KBM-7 (cell line): ENCODE measurements around the gene TMEM43.

Source experiments
- DNase-seq: peaks from one replicate; pipeline ENCODE4 v3.0.0-alpha.2; 2015
- in situ Hi-C: fragments of 300-500 bp; cut with MboI; formaldehyde crosslinking; loops from 2 replicates; pipeline ENCODE4 v1.14.3; 2020; ENCODE audit warnings: low sequenced_read_pairs, low pct_unique_long_range_greater_than_20kb, mixed read lengths

Gene TMEM43

DNA sequence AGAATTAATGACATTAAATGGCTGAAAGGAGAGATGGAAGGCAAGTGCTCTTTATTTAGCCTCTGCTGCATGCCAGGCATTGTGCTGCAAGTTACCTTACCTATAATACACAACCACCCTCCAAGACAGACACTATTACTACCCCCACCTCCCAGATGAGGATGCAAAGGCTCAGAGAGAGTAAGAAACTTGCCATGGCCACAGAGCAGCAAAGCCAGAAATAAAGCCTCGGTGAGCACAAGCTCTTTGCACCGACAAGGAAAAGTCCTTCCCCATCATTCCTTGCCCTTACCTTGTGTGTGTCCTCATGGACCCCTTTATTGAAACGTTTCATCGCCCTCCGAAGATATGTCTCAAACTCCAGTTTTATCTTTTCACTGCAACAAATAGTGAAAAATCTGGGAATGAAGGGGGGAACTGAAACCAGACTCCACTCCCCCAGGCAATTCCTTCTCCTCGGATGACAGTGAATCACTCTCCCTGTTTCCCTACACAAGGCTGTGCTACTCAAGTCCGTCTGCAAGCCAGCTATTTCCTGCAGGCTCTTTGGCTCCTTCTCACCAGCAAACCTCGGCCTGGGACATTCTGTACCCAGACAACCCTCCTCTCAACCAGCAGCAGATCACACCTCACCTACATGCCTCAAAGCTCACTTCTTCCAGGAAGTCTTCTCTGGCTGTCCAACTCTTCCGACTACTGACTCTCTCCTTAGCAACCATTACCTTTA is 42.2 kb downstream of the TMEM43 start:
- in situ Hi-C loops, result no loop called here
- no peak for DNase-seq

DNA sequence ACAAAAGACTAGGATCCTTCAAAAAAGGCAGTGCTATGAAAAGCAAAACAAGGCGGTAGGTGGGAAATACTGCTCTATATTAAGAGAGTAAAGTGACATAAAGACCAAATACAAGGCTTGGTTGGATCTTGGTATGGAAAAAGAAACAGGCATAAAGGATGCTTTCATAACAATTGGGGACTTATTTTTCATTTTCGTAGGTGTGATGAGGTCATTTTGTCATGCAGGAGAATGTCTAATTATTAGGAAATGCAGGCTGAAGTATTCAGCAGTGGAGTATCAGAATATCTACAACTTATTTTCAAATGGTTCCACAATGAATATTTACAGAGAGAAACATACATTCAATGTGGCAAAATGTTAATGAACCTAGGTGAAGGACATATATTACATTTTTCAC is 44.6 kb downstream of the TMEM43 start:
- no peak for DNase-seq
- in situ Hi-C loops, result no loop called here

DNA sequence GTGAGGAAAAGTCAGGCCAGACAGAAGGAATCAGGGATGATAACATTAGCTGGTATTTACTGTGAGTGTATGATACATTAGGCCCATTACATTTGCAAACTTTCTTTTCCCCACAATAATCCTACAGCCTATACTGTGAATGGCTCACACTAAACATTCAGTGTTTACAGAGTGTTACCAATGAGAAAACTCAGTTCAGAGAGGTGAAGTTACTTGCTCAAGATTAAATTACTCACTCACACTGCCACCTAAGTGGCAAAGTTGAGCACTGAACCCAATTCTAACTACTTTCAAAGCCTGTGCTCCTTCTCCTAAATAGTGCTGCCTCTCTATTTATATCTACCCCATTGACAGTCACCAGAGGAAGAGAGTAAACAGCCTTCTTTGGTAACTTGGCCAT is 45.0 kb downstream of the TMEM43 start:
- in situ Hi-C loops, result no loop called here
- DNase-seq, result no peak

DNA sequence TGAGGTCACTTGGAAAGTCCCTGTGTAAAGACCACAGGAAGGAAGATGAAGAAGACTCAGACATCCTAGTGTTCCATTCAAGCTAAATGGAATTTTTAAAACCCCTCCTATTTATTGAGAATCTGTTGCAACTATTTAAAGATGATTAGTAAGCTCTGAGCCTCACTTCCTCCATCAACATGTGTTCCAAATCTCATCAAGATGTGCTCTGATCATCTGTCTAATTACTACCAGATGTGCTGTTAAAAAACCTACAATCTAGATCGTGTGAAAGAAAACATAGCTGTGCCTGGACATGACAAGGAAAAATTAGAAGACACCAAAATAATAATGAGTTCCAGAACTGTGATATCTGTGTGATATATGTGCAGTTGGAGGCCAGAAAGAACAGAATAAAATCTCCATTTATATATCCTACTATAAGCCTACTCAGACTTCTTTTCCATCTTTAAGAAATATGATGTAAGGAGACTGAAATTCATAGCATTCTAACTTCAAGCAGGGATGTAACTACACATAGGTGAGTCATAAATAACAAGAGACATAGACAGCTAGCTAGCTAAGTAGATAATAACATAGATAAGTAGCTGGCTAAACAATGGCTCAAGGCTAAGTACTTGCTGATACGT is 45.8 kb downstream of the TMEM43 start:
- no peak for DNase-seq
- in situ Hi-C loops, result no loop called here

DNA sequence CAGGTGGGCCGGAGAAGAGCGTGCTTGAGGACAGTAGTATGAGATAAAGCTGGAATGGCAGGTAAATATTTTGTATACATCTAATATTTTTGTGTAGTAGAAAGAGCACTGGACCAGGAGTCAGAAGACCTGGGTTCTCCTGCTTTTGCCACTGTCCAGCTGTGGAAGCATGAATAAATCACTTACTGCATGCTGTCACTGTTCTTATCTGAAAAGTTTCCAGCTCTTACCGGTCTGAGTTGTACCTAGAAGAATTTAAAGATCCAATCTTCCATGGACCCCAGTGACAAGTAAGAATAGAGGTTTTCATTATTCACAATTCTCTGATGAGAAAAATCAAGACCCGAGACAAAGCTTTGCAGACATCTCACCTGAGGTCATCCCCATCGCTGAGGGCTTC is 47.6 kb downstream of the TMEM43 start:
- in situ Hi-C loops, result no loop called here

DNA sequence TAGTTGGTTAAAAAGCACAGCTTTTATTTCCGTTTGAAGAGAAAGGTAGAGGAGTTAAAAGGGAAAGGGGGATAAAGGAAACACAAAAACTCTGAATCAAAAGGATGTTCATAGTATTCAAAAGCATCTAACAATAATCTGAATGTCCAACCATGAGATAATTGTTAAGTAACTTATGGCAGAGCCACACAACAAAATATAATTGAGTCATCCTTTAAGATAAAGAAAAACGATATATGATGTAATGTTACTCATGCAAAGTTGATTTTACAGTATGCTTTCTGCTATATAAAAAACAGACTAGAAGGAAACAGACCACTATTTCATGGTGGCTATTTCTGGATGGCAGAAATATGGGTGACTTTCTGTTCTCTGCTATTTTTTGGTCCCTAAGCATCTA is 49.6 kb downstream of the TMEM43 start:
- in situ Hi-C loops, result no loop called here
- DNase-seq, result no peak

More for the DNA sequence above, 47.6 kb downstream of the TMEM43 start:
- DNase-seq, result no peak

DNA sequence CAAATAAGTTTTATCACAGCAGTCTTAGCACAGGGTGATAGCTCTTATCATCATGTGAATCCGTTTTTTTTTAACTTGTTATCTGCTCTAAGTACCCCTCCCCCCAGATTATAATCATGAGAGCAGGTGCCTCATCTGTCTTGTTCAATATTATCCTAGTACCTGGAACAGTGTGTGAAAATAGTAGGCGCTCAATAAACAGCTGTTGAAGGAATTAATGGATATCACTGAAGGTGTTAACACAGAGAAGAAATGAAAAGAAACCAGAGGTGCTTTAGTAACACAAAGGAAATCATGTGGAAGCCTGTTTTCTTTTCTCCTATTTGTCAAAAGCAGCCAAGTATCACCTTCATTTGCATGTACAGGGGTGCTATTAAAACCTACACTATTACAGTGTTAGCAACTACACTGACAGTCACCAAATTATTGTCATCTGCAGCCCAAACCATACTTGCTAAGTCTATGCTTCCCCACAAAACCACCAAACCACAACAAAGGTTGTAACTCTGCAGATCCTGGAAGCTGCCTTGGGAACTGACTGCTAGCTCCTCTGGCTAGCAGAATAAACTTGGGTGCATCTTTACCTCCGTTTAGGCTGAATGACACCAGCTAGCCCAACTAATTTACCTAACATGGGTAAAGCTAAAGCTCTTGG is 50.7 kb downstream of the TMEM43 start:
- in situ Hi-C loops, result no loop called here
- DNase-seq, result peak; percentile 77

DNA sequence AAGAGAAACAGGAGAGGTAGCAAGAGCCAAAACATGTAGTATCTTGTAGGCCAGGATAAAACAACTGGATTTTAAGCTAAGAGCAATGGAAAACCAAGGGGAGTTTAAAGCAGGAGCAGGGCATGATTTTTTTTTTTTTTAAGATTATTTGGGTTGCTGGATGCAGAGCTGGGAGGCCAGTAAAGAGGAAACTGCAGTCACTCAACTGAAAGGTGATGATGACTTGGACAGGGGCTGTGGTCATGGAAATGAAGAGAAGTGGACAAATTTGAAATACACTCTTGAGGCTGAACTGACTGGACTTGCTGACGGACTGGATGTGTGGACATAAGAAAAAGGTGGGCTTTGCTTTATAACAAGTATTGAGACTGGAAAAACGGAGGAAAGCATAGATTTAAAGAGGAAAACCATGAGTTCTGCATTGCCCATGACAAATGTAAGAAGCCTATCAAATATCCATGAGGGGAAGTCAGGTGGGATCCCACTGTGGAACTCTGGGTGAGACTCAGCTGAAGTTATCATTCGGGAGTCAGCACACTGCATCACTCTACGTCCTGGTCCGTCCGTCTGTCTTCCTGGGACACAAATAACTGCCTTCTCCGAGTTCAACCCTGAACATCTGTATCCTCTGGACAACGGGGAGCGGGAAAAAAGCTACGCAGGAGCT is 52.9 kb downstream of the TMEM43 start:
- DNase-seq, result peak; percentile 42
- in situ Hi-C loops, result no loop called here

DNA sequence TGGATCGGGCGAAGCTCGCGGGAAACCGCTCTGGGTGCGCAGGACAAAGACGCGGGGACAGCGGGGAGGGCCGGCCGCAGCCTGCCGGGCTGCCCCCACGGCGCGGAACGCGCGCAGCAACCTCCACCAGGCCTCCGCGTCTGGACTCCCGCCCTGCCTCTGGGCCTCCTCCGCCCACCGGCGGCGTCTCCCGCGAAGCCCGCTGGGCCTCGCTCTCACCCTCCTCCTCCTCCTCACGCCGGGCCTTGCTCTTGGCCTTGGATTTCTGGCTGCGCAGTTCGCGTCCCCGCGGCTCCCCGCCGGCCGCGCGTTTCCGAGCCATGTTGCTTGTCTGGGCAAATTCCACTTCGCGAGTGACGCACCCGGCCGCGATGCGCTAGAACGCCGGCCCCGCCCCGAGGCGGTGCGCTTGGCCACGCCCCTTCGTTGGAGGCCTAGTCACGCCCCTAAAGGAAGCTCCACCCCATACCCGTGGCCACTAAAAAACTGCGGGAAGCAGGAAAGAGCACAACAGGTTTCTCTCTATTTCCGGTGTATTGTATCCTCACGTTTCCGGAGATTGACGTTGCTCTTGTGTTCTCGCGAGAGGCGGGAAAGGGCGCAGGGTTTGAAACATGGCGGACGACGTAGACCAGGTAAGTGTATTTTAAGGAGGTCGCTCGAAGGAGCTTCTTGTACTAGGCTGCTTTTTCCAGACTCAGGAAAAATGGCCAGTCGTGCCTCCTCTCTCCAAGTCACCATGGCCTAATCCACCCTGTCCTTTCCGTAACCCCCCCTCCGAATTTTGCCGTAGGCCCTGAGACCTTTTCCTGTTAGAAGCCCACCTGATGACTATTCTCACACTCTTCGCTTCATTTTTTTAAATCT is 53.6 kb downstream of the TMEM43 start, which contains the start of the genes LSM3 and XPC:
TSS of gene LSM3 (plus strand) at position 571 of the 867 bp plus-strand sequence. CDS start at position 615, 44 bp downstream.
TSS of gene XPC (minus strand) at position 355 of the 867 bp plus-strand sequence. CDS start at position 322, 33 bp downstream.
- in situ Hi-C loops, result no loop called here
- peak; percentile 99 for DNase-seq

DNA sequence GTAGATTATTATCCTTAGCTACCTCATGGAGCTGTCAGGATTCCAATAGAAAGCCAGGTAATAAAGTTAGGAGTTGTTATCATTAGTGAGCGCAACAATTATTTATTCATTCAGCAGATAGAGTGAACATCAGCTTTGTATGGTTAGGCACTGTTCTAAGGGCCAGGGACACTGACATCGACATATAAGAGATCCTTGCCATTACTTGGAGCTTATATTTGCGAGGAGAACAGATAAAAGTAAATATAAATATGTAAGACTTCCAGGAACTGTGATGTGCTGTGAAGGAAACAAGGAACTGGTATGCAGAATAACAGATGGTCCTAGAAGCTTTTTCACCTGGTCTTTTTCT is 54.2 kb downstream of the TMEM43 start:
- in situ Hi-C loops, result no loop called here
- peak; percentile 22 for DNase-seq

DNA sequence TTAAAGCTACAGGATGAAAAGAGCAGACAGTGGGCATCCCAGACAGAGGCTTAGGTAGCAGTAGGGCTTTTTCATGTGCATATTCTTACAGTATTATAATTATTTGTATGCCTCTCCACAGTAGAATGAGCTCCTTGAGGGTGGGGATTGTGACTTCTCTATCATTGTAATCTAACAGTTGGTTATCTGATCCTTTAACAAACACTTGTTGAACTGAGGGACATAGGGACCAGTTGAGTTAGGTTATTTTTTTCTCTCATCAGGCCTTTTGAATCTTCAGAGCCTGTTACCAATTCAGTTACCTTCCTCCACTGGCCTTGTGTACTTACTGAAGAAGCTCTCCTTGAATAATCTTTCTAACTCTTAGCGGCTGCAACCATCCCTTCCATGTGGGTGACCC is 54.9 kb downstream of the TMEM43 start:
- no peak for DNase-seq
- in situ Hi-C loops, result no loop called here

DNA sequence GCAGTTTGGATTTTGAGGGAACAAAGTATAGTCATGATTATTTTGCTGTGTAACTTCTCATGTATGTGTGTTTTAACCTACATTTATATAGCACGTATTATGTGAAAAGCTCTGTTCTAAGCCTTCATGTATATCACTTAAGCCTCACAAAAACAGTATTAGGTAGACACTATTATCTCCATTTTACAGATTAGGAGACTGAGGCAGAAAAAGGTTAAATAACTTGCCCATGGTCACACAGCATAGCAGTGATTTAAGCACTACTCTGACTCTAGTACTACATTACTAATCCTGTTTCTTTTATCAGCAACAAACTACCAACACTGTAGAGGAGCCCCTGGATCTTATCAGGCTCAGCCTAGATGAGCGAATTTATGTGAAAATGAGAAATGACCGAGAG is 56.4 kb downstream of the TMEM43 start:
- no peak for DNase-seq
- in situ Hi-C loops, result no loop called here

DNA sequence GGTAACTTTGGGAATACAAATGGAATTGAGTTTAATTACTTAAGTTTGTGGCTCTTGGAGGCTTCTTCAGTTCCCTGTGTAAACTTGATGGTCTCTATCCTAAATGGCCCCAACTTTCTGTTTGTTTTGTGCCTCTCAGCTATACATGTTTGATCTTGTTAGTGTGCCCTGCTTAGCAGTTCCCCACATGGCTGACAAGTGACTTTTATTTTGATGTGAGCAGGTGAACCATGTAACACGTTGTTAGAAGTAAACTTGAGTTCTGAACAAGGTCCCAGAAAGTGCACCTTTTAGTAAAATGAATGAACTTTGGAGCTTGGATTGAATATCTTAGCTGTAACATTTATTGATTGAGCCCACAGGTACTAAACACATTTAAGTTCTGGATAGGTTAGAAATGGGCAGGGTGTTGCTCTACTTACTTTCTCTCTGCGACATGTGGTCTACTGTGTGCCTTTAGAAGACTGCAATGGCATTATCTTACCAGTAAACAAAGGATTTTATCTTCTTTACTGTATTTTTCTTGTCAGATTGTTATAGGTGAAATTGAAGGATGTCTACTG is 58.2 kb downstream of the TMEM43 start:
- in situ Hi-C loops, result no loop called here
- DNase-seq, result no peak

DNA sequence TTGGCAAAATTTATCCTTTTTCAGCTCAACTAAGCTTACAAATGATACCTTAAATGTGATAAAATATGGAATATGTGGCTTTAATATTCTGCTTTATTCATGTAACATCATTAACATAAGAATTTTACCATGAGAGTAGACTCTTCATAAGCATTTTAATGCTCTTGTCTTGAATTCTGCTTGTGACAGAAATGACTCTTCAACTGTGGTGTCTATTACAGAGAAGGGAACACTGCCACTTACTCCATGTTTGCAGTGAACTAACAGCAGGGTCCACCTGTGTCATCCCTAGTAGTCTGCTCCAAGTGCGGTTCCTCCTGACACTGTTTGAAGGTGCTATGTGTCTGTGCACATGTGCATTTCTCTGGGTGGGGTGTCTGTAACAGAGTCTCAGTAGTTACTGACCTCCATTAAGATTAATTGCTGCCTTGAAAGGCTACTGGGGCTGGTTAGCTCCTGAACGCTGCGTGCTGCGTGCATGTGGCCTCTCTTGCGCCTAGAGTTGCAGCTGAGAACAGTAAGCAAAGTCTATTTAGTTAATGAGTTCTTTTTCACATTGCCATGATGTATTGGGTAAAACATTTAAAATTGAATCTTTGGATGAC is 62.1 kb downstream of the TMEM43 start:
- in situ Hi-C loops, result no loop called here
- DNase-seq, result no peak

DNA sequence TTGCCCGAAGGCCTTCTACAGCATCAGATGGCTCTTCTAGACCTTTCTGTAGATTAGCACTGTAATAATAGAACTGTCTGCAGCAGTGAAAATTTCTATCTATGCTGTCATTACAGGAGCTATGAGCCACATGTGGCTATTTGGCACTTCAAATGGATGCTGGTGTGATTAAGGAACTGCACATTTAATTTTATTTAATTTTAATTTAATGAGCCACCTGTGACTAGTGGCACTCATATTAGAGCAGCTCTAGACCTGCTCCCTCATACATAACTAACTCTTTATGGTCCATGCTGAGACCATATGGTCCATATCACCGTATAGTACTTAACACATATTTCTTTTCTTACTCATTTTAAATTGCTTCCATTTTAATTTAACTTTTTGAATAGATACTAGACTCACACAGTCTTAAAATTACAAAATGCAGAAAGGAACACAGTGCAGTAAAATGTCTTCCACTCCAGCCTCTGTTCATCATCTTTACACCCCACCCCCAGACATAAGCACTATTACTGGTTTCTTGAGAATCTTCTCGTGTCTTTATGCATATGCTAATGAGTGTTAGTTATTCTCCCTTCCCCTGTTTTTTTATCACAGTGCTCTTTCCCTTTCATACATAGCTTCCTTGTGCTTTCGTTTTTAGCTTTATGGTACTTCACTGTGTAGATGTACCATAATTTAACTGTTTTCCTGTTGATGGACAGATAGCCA is 63.3 kb downstream of the TMEM43 start:
- in situ Hi-C loops, result no loop called here
- DNase-seq, result no peak
